AG08396 (cell line): ENCODE data around the gene DIPK1A.
A peak's percentile ranks its signal among the peaks of the same experiment; 100 is the strongest.

Source experiments
- DNase-seq: peaks from one replicate; pipeline ENCODE4 v3.0.0; 2012; ENCODE audit warnings: low spot score, mixed read lengths

DIPK1A gene

GRCh38 chr1:92876351-92876750 is 84.9 kb downstream of the DIPK1A start:
- no peak for DNase-seq

- no peak for DNase-seq
Observed at GRCh38 chr1:92874987-92875386, 86.3 kb downstream of the DIPK1A start.

- DNase-seq, result no peak
Observed at GRCh38 chr1:92872719-92873118, 88.5 kb downstream of the DIPK1A start.

GRCh38 chr1:92870591-92870990 is 90.7 kb downstream of the DIPK1A start:
- DNase-seq, result no peak

- DNase-seq, result no peak
Observed at GRCh38 chr1:92864131-92864530, 97.1 kb downstream of the DIPK1A start.

- DNase-seq, result no peak
Observed at GRCh38 chr1:92862605-92863004, 98.7 kb downstream of the DIPK1A start.

GRCh38 chr1:92859400-92860039 is 101.7 kb downstream of the DIPK1A start:
- DNase-seq, result no peak

- DNase-seq, result peak; percentile 59
Observed at GRCh38 chr1:92858564-92859399, 102.5 kb downstream of the DIPK1A start.

- DNase-seq, result no peak
Observed at GRCh38 chr1:92857817-92858216, 103.4 kb downstream of the DIPK1A start.

GRCh38 chr1:92855236-92855635 is 106.0 kb downstream of the DIPK1A start:
- DNase-seq, result no peak

GRCh38 chr1:92854101-92854785 is 107.0 kb downstream of the DIPK1A start:
- no peak for DNase-seq

GRCh38 chr1:92853299-92853698 is 108.0 kb downstream of the DIPK1A start:
- no peak for DNase-seq

- no peak for DNase-seq
Observed at GRCh38 chr1:92851729-92852128, 109.5 kb downstream of the DIPK1A start.

GRCh38 chr1:92850019-92850418 is 111.2 kb downstream of the DIPK1A start:
- DNase-seq, result no peak

- no peak for DNase-seq
Observed at GRCh38 chr1:92848201-92848600, 113.1 kb downstream of the DIPK1A start.

- DNase-seq, result no peak
Observed at GRCh38 chr1:92845908-92846307, 115.4 kb downstream of the DIPK1A start.

GRCh38 chr1:92844439-92844838 is 116.8 kb downstream of the DIPK1A start:
- DNase-seq, result no peak

- DNase-seq, result no peak
Observed at GRCh38 chr1:92843429-92844352, 117.6 kb downstream of the DIPK1A start.

- no peak for DNase-seq
Observed at GRCh38 chr1:92843046-92843423, 118.2 kb downstream of the DIPK1A start.

GRCh38 chr1:92842082-92843045 is 118.9 kb downstream of the DIPK1A start:
- DNase-seq, result no peak

GRCh38 chr1:92840600-92840999 is 120.7 kb downstream of the DIPK1A start:
- DNase-seq, result no peak
